ENCODE measurements around the gene PARM1.

DNA sequence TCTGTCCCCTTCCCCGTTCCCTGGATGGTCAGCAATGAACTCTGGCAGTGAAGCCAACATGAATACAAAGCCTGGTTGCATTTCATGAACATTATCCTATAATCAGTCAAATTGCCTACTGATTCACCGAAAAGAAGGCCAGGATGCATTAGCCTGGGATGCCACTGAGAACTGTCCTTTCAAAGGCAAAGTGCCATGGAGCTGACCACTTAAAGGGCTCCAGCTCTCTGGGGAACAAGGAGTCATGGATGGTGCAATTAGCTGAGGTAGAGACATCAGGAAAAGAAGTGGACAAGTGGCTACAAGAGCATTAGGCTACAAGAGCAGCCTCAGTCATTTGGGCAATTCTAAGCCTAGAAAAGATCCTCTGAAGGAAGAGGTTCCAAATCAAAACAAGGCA, 69.0 kb downstream of the PARM1 start:
- TF ChIP-seq, protein P1, sequence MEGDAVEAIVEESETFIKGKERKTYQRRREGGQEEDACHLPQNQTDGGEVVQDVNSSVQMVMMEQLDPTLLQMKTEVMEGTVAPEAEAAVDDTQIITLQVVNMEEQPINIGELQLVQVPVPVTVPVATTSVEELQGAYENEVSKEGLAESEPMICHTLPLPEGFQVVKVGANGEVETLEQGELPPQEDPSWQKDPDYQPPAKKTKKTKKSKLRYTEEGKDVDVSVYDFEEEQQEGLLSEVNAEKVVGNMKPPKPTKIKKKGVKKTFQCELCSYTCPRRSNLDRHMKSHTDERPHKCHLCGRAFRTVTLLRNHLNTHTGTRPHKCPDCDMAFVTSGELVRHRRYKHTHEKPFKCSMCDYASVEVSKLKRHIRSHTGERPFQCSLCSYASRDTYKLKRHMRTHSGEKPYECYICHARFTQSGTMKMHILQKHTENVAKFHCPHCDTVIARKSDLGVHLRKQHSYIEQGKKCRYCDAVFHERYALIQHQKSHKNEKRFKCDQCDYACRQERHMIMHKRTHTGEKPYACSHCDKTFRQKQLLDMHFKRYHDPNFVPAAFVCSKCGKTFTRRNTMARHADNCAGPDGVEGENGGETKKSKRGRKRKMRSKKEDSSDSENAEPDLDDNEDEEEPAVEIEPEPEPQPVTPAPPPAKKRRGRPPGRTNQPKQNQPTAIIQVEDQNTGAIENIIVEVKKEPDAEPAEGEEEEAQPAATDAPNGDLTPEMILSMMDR (IDR thresholded peaks at IDR 0.05; ENCODE audit: low read depth, low read length): no peak
- TF ChIP-seq EZH2phosphoT487 (IDR thresholded peaks at IDR 0.05; ENCODE audit: low read depth): no peak

Data from OCI-LY3 (cell line).